HG02885 (cell line): ENCODE data around the gene IGFALS.

ENCODE experiments used
- ATAC-seq: cut with Tn5 transposase; IDR thresholded peaks from one replicate; pipeline ENCODE4 v1.9.1; 2021; ENCODE audit warnings: mild to moderate bottlenecking; ENCODE audit not compliant: unreplicated experiment, poor library complexity

Gene IGFALS

GRCh38 chr16:1747934-1748333 is 45.6 kb downstream of the IGFALS start:
- ATAC-seq = no peak

DNA sequence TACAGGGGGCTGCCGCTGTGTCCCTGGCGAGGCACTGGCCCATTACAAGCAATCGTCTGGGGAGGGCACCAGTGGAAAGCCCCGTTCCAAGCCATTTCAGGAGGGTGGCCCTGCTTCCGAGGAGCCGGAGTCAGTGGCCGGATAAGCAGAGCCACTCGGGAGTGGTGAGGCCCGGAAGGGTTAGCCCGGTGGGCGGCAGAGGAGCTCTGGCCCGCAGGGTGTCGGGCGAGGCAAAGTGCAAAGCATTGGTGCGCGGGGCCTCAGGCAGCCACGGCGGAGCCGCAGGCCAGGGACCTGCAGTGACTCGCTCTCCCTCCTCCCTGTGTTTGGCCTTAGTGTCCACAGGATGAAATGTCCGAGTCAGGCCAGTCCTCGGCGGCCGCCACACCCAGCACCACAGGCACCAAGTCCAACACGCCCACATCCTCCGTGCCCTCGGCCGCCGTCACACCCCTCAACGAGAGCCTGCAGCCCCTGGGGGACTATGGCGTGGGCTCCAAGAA is 46.8 kb downstream of the IGFALS start:
- no peak for ATAC-seq

- no peak for ATAC-seq
Measured at GRCh38 chr16:1745900-1746692, 47.4 kb downstream of the IGFALS start.

DNA sequence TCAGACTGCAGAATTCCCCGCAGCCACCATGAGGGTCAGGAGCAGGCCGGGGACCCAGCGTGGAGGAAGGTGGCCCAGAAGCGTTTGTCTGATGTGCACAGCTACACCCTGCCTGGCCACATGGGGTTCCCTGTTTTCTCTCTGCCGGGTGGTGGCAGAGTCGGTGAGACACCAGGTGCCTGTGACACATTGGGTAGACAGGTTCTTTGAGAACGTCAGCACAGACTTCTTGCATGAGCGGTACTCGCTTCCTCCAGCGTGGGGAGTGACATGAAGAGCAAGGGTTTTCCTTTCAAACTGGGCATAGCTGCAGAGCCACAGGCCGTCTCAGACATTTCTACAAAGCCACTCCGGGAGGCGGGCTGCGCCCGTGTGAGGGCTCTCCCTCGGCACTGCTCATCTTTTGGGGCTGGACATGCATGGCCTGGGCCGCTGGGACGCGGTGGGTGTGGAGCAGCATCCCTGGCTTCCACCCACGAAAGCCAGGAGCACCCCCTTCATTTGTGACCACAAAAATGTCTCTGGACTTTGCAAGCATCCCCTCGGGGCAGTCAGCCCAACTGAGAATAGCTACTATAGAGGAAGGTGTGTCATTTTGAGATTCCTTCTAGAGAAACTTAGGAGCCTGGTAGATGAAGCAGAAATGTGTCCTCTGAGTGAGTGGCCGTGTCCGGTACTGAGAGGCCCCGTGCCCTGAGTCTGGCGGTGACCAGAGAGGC is 48.2 kb downstream of the IGFALS start:
- no peak for ATAC-seq

DNA sequence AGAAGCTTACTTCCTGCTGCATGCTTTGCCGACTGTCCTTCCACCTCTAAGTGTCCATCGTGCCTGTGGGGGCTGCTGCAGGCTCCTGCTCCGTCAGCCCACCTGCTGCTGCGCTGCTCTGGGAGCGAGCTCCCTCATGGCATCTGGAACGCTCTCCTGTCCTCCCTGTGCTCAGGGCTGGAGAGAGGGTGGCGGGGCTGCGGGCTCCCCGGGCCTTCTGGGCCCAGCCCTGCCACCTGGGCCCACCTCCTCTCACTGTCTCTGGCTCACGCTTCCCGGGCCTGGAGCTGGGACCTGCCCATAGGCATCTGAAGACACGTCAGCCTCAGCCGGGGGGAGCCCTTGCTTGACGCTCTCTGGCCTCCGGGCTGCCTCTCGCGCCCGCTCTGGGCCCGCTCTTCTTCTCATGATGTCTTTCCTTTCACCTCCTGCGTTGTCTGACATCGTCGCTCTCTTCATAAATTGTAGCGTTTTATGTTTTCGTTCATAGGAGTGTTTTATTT is 49.1 kb downstream of the IGFALS start:
- no peak for ATAC-seq

DNA sequence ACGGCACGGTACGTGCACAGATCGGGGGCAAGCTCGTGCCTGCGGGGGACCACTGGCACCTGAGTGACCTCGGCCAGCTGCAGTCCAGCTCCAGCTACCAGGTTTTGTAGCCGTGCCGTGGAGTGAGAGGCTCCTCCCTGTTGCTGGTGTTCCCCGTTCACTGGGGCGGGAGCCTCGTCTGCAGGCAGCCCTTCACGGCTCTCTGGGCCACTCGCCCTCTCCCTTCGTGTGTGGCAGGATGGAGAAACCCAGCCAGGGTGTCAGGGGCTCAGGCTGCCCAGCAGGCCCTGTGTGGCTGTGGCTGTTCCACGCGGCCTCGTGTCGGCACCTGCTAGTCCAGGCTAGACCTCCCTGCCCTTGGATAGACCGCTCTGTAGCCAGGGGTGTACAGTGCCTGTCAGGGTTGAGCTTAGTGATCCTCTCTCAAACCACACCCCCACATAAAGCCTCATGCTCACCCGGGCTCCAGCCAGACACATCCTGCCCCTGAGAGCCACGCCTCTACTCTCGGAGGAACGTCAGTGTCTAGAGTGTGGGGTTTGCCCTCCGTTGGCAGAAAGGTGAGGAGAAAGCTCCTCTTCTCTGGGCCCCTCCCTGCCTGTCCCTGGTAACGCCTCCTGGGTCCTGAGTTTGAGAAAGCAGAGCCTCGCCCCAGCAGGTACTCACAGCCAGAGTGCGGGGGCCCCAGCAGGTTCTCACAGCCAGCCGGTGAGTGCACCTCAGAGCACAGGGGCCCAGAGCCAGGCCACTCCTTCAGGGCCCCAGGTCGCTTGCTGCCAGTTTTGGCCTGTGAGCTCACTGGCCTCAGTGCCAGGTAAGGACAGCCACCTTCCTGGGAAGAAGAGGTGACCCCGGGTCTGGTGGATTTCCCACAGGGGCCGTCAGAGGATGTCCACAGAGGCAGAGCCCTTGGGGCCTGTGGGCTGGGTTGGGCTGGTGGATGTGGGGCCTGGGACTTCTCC is 49.8 kb downstream of the IGFALS start:
- ATAC-seq = no peak

GRCh38 chr16:1741553-1742165 is 51.8 kb downstream of the IGFALS start:
- no peak for ATAC-seq

- ATAC-seq = no peak
Measured at GRCh38 chr16:1740781-1741490, 52.6 kb downstream of the IGFALS start.
